Dermis blood vessel endothelial cell (primary cell): ENCODE measurements around the gene PRRT1. TPM values are rescaled to one million over a fixed set of nuclear protein-coding genes. Genes with fewer than 3 reads are reported as not detected.
"Not testable (repeated sequence)": the region's sequence is repeated elsewhere in the genome, so short reads cannot be mapped to it uniquely, and the experiment has no call there.

Experiments used
- DNase-seq: peaks from one replicate; pipeline ENCODE4 v3.0.0; 2010
- total RNA-seq: library from RNA; depleted of rRNA; stranded (reverse); fragments of >200 nt; gene quantifications from 2 replicates; pipeline ENCODE4 v1.2.3, GENCODE V29; 2014

The PRRT1 gene
- 0.05 TPM in 1 of 2 replicates, not detected in the other for total RNA-seq

- no peak for DNase-seq
Measured at GRCh38 chr6:32151863-32152768, at the start of gene PRRT1. Gene PRRT1, minus strand, starts transcription at chr6:32151939. Its CDS starts 112 bp downstream, at chr6:32151827.

DNA sequence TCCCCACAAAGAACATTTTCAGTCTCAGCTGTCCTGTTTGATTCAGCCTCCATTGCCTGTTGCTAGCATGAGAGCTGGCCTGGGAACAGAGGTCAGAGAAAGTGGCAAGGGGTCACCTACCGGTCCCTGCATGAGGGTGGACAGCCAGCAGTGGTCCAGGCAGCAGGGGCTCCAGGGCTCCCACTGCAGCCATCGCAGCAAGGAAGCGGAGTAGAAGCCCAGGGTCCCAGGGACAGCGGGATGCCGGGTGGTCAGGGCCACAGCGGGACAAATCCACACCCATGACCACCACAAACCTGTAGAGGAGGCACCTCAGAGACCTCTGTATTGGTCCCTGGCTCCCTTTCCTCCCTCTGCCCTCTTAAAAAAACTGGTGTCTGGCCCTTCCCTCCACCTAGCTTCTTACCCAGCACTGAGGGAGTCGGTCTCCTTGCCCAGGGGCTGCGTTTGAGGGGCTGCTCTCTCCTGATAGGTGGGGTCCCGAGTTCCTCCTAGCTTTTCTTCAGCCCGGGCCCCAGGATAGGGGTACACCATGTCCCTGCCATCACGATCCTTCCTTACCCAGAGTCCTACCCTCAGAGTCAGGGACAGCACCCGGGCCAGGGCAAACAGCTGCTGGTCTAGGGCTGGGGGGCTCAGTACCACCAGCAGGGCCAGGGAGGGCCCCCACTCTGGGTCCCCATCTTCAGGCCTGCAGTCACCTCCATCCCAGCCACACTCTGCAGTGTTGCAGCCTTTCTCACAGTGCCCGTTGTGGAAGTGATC lies 49.2 kb upstream of the PRRT1 start:
- DNase-seq: no peak

DNA sequence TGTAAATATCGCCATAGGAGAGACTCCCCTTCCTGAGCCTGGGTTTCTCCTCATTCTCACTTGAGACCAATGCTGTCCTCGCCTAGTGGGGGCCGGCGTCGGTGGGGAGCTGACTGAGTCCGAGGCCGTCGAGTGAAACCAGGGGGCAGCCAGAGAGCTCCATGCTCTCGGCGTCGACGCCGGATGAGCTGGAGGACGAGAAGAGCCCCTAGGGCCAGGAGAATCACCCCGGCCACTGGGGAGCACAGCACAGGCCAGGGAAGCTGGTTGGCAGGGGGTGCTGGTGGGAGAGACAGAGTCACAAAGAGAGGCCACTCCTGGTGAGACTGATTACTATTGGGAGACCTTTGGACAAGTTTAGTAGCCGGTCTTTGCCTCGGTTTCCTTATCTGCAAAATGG lies 47.1 kb upstream of the PRRT1 start:
- no peak for DNase-seq

GRCh38 chr6:32198345-32198696 lies 46.6 kb upstream of the PRRT1 start:
- DNase-seq: no peak

DNA sequence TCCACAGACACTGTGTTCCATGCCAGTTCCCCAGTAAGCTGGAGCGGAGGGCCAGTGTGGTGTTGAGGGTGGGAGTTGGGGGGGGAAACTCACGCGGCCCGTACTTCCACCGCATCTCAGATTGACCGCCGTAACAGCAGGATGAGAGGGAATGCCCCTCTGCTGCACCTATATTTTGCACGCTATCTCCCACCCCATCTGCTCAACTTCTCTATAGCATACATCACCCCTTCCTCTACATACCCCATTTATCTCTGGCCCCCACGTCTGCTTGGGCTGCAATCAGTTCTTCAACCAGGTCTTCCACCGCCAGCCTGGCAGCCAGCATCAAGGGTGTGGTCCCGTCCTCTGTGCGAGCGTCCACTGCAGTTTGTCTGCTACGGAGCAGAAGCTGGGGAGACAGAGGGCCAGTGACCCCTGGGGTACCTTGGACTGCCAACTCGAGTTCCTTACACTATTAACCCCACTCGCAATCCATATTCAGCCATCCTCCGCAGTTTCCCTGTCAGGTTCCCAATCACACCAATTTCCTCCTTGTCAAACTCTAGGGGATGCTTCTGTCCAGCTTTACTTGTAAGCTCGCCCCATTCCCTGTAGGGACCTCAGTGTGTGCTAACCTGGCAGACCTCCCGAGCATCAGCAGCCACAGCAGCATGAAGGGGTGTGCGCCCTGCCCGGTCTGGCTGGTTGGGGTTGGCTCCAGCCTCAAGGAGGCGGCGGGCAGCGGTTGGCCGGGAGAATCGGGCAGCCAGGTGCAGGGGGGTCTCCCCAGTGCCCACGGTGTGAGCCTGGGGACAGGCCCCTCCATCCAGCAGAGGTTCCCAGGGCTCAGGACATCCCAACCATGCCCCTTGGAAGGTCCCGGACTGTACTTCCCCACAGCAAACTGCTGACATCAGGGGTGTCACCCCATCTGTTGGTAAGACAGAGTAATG lies 45.2 kb upstream of the PRRT1 start:
- DNase-seq: peak; percentile 68

DNA sequence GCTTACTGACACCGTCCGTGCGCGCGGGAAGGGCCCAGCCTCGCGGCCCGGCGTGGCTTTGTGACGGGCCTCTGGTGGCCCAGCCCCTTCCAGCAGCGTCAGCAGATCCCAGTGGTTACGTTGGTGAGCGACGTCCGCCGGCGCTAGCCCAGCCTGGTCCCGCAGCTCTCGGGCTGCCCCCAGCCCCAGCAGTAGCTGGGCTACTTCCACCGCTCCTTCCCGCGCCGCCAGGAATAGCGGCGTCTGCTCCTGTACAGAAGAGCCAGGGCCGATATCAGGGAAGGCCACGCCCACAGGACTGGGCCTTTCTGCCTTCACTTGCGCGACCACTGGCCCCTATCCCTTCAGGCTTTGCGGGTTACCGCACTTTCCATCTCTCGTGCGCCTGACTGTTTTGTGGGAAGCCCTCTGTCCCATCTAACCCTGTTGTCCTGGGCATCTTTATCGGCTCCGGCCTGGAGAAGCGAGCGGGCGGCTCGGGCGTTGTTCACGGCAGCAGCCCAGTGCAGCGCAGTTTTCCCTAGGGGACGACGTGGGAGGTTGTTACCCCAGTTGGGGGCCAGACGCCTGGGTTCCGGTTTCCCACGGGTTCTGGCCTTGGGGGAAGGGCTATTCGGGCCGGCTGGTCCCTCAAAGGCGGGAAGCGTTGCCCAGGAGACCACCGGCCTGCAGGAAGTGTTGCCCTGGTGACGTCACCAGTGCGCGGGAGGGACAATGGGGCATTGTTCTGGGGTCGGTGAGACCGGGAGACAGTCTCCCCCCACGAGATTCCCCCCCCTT lies 44.4 kb upstream of the PRRT1 start:
- DNase-seq: peak; percentile 100

GRCh38 chr6:32195652-32195901 lies 43.8 kb upstream of the PRRT1 start:
- peak; percentile 100 for DNase-seq

DNA sequence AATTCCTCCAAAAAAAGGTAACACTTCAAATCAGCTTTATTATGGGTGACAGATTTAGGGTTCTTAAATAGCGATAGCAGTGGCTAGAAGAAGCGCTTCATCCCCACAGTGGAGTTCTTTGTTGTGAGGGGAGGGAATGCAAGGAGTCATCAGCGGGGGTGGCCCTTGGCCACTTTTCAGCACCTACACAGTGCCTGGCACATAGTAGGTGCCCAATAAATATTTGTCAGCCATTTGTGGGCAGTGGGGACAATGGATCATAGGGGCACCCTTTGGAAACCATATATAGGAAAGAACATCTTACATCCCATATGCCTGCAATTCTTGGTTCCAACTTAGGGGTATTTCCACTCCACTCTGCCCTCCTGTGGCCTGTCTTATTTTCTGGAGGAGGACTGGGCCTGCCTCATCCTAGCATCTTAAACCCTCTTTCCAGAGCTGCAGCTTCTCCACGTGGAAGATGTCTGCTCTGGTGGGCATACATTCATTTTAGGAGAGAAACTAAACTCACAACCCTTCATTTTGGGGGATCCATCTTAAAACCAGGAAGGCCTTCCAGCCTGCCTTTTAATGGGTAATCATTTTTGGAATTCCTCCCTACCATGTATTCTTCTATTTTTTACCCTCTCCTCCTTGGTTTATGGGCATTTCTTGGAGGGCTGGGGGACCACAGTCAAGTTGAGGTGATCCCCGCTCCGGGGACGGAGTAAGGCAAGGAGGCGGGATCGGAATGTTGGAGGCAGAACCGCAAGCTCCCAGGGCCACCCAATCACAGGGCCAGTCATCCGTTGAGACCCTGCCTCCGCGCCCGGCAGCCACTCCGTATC lies 43.3 kb upstream of the PRRT1 start:
- DNase-seq: peak; percentile 83

DNA sequence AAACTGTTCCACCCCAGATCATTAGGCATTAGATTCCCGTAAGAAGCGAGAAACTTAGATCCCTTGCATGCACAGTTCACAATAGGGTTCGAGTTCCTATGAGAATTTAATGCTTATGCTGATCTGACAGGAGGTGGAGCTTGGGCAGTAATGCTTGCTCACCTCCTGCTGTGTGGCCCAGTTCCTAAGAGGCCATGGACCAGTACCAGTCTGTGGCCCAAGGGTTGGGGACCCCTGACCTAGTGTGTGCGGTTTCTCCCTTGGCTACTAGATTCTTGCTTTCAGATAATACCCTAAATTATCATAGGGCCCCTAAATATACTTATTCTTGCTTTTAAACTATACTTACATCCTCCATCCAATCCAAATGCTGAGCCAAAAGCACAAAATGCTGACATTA lies 42.6 kb upstream of the PRRT1 start:
- no peak for DNase-seq

DNA sequence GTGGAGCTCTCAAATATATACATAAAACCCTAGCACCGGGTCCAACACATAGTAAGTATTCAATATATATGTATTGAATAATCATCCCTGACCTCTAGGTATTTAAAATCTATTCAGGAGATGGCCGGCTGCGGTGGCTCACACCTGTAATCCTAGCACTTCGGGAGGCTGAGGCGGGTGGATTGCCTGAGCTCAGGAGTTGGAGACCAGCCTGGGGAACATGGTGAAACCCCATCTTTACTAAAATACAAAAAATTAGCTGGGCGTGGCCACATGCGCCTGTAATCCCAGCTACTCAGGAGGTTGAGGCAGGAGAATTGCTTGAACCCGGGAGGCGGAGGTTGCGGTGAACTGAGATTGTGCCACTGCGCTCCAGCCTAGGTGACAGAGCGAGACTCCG lies 41.4 kb upstream of the PRRT1 start:
- not testable (repeated sequence) for DNase-seq

GRCh38 chr6:32192608-32193039 lies 40.9 kb upstream of the PRRT1 start, which contains the start of gene GPSM3:
Gene GPSM3, minus strand, starts transcription at chr6:32192643. Its CDS starts 130 bp downstream, at chr6:32192513.
- DNase-seq: peak; percentile 66

GRCh38 chr6:32191696-32192607 lies 40.2 kb upstream of the PRRT1 start:
- DNase-seq: no peak

DNA sequence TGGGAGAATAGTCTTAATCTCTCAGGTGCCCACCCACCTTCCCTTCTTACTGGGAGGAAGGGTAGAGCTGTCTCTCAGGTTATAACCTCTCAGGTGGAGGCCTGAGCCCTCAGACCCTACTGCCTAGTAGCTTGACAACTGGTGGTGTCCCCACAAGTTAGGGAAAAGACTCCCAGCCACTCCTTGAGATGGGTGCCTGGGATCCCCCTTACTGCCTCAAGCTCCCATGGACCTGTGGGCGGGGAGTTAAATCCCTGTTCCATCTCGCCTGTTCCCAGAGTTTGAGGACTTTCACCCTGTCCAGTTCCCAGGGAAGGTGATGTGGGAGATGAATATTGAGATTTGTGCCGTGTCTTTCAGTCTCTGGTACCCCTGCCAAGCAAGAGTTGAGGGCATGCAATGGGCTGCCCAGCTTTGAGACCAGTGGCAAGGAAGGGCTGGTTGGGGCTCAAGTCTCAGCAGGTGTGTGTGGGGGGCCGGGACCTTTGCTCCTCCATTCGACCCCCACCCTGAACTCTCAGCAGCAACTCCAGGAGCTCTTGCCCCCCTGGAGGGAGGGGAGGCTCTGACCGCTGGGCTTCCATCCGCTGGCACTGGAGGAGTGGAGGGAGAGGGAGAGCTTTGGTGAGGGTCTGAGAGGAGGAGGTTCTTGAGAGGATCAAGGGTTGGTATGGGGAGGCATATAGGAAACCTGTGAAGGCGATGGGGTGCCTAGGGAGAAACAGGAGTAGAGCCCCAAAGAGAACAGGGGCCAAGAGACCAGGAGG lies 39.4 kb upstream of the PRRT1 start:
- no peak for DNase-seq

DNA sequence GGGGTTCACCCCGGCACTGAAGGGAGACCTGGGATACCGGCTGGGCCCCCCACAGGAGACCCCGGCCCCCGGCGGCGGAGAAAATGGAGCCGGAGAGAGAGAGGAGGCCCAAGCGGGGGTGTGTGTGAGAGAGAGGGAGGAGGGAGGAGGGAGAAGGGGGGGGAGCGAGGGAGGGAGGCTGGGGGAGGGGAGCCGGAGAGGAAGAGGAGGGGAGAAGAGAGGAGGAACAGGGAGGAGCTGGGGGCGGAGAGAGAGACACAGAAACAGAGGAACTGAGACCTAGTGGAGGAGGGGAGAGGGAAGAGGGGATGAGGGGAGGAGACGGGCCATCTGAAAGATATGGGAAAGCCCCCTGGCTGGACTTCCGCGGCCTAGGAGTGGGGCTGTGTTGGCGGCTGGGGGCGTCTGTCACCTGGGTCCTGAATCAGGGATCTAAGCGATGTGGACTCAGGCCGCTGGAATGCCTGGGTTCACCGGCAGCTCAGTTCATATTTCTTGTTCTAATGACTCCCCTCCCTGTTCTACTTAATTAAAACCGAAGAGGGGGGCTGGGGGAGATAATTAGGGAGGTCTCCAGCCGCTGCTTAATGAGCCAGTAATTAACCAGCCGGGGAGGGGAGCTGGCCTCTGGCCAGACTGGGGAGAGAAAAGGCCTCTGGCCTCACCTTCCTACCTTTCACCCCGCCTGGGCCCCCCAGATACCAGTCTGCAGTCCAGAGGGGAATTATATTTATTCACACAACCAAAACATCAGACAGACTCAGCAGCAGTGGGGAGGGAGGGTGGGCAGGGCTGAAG lies 38.5 kb upstream of the PRRT1 start, which contains the start of gene PBX2:
Gene PBX2, minus strand, starts transcription at position 149 of the 798 bp plus-strand sequence. CDS start 287 bp downstream, outside the sequence.
- DNase-seq: peak; percentile 92

DNA sequence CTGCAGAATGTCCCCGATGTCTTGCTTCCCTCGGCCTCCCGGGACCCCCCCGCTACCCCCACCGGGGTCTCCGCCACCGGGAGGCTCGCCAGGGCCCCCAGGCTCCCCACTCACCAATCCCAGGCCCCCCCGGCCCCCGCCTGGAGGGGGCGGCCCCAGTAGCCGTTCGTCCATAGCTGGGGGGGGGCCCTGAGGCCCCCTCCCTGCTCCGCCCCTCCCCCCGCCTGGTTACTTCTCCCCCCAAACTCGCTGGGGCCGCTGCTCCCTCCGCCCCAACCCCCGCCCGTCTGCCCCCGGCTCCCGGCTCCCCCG lies 38.0 kb upstream of the PRRT1 start:
- DNase-seq: no peak

GRCh38 chr6:32189069-32189741 lies 37.5 kb upstream of the PRRT1 start:
- no peak for DNase-seq

- peak; percentile 50 for DNase-seq
Measured at GRCh38 chr6:32188381-32189068, 36.8 kb upstream of the PRRT1 start.
